ENCODE results near the gene PCSK1N.

PCSK1N gene

GRCh38 chrX:48831909-48832291 is 3.5 kb downstream of the PCSK1N start:
- Histone ChIP-seq H3K27ac (replicated peaks) (no peak overlapping the region), H3K27me3 (ENCODE audit: insufficient read depth, poor library complexity, severe bottlenecking) (peaks cover 15% of the 10 kb centered on the region), H3K4me3 (replicated peaks; ENCODE audit: insufficient read depth, low read length) (no peak overlapping the region)
- TF ChIP-seq POLR2AphosphoS5 (IDR thresholded peaks at IDR 0.05; ENCODE audit: low read depth): no peak
- no peak for TF ChIP-seq REST (IDR thresholded peaks at IDR 0.05; ENCODE audit: insufficient replicate concordance, low read depth)
- no peak for TF ChIP-seq GABPA (IDR thresholded peaks at IDR 0.05; ENCODE audit: low read depth)
- no peak for TF ChIP-seq CTCF (IDR thresholded peaks at IDR 0.05; ENCODE audit: insufficient read depth, low read length)
- no peak for TF ChIP-seq SPI1 (IDR thresholded peaks at IDR 0.05; ENCODE audit: borderline replicate concordance, low read depth)
- no peak for DNase-seq (ENCODE audit: low read depth in 1 of 2, low spot score in 1 of 2)

GRCh38 chrX:48831136-48831908 is 4.1 kb downstream of the PCSK1N start:
- H3K4me3 ChIP-seq (replicated peaks; ENCODE audit: insufficient read depth, low read length): no peak overlapping the region
- no peak for DNase-seq (ENCODE audit: low read depth in 1 of 2, low spot score in 1 of 2)
- H3K27ac ChIP-seq (replicated peaks): no peak overlapping the region
- TF ChIP-seq GABPA (IDR thresholded peaks at IDR 0.05; ENCODE audit: low read depth) (no peak), SPI1 (IDR thresholded peaks at IDR 0.05; ENCODE audit: borderline replicate concordance, low read depth) (no peak), REST (IDR thresholded peaks at IDR 0.05; ENCODE audit: insufficient replicate concordance, low read depth) (no peak), POLR2AphosphoS5 (IDR thresholded peaks at IDR 0.05; ENCODE audit: low read depth) (no peak), CTCF (IDR thresholded peaks at IDR 0.05; ENCODE audit: insufficient read depth, low read length) (no peak)
- H3K27me3 ChIP-seq (ENCODE audit: insufficient read depth, poor library complexity, severe bottlenecking): peaks cover 15% of the 10 kb centered on the region

- Histone ChIP-seq H3K27me3 (ENCODE audit: insufficient read depth, poor library complexity, severe bottlenecking) (peaks cover 4% of the 10 kb centered on the region), H3K4me3 (replicated peaks; ENCODE audit: insufficient read depth, low read length) (no peak overlapping the region), H3K27ac (replicated peaks) (no peak overlapping the region)
- no peak for DNase-seq (ENCODE audit: low read depth in 1 of 2, low spot score in 1 of 2)
- TF ChIP-seq REST (IDR thresholded peaks at IDR 0.05; ENCODE audit: insufficient replicate concordance, low read depth) (no peak), POLR2AphosphoS5 (IDR thresholded peaks at IDR 0.05; ENCODE audit: low read depth) (no peak), GABPA (IDR thresholded peaks at IDR 0.05; ENCODE audit: low read depth) (no peak), SPI1 (IDR thresholded peaks at IDR 0.05; ENCODE audit: borderline replicate concordance, low read depth) (no peak), CTCF (IDR thresholded peaks at IDR 0.05; ENCODE audit: insufficient read depth, low read length) (no peak)
Observed at GRCh38 chrX:48829016-48829735, 6.2 kb downstream of the PCSK1N start.

Measured in HL-60 (cell line).